Peyer's patch (tissue), 4 donors: ENCODE results near the gene PIGL.

Experiments
- CTCF ChIP-seq, 6 experiments: fragments of 450-650 bp in 4 of 6; fragments of 200-600 bp in 2 of 6; sonication (generic) in 1 of 6; IDR thresholded peaks; one replicate each; pipeline ENCODE4 v1.5.1; 2017 to 2019; ENCODE audit warnings: antibody characterized with exemption in 6 of 6, mild to moderate bottlenecking in 3 of 6, moderate library complexity in 1 of 6
- POLR2A ChIP-seq, 2 donors: fragments of 450-650 bp; IDR thresholded peaks; one replicate each; pipeline ENCODE4 v1.5.1; 2017; ENCODE audit warnings: antibody characterized with exemption in 2 of 2, mild to moderate bottlenecking in 2 of 2, moderate library complexity in 2 of 2

GRCh38 chr17:16346721-16347271 lies 129.8 kb downstream of the PIGL start:
- TF ChIP-seq CTCF (IDR thresholded peaks at IDR 0.05) (no peak), POLR2A (IDR thresholded peaks at IDR 0.05) (no peak)
